AG08395 (cell line): ENCODE results near the gene AFAP1.

Source experiments
- DNase-seq: peaks from one replicate; pipeline ENCODE4 v3.0.0; 2012; ENCODE audit warnings: mixed read lengths, low spot score

AFAP1 gene

DNA sequence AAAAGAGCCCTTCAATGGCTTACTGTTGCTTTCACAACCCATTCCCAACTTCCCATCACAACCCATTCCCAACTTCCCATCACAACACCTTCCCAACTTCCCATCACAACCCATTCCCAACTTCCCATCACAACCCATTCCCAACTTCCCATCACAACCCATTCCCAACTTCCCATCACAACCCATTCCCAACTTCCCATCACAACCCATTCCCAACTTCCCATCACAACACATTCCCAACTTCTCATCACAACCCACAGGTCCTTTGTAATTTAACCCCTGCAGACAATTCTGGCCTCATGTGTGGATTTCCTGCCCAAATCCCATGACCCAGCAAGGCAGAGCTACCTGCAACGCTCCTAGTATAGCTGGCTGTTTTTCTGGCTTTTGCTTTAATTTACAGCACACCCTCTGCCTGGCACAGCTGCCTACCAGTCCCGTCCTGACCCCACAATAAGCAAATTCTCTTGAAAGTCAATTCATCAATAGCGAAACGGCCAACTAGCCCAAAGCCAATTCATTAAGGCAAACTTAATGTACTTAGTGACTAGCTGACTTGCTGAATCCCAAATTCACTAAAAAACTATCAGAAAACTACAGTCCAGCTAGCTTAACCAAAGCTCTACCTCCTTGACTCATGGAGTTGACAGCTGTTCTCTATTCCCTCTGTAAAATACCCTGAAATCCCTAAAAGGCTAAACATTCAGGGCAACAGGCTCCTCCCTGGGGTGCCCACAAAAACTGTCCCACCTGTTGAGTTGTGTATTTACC lies 75.6 kb downstream of the AFAP1 start:
- DNase-seq: no peak

DNA sequence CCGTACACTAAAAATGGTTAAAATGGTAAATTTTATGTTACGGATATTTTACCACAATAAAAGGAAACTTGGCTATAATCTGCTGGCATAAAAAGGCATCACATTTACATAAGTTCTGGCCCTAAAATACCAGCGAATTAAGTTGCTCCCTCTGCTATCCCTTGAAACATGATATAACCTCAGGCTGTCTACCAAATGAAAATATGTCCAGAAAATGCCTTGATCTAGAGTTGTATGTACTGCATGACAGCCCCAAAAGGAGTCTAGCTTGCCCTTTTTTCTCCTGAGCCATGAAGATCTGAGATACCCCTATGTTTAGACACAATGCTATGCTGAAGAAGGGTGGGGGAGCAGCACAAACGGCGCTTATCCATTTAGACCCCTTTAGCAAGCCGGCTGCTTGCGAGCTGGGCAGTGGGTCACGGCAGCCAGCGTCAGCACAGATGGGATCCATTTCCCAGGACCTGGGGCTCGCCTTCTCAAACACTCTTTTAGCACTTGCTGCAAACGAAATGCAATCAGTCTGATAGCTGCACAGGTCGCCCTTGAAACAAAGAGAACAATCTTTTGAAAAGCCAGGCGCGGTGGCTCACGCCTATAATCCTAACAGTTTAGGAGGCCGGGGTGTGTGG lies 77.0 kb downstream of the AFAP1 start:
- DNase-seq: no peak

DNA sequence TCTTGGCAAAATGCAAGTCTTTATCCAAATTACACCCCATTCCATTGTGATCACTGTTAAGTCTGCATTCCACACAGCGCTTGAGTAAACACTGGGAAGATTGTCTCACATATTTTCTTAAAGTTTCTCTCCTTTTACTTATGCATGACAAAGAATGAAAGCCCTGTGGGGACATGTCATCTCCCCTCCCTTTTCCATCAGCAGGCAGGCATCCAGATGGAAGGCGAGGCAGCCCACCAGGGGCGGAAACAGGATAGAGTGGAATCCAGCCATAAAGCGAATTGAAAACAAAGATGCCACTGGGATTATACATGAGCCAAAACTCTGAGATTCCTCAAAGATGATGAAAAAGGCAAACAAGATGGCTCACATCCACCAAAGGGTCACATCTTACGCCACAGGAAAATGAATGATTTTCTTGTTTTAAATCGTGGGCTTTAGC lies 78.2 kb downstream of the AFAP1 start:
- DNase-seq: peak; percentile 76

DNA sequence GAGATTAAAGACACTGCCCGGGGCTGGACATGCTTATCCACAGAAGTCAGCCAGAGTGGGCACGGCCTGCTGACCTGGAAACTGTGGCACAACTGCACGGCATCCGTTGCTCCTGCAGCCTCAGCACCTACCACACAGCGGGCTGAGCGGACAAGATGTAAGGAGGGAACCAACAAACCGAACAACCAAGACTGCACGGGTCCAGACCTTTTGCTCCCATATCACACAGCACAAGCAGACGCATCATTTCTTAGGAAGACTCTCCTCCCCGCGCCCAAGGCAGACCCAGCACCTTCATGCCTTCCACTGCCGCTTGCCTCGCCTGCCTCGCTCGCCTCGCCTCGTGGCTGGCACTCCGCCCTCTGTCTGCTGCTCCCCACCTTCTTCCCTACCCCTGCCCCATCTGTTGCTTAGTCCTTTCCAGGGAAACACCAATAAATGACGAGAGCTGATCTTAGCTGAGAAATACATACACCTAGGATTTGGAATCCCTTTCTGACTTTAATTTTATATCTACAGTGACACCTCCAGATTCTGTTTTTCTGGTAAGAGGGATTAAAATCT lies 79.0 kb downstream of the AFAP1 start:
- DNase-seq: no peak

DNA sequence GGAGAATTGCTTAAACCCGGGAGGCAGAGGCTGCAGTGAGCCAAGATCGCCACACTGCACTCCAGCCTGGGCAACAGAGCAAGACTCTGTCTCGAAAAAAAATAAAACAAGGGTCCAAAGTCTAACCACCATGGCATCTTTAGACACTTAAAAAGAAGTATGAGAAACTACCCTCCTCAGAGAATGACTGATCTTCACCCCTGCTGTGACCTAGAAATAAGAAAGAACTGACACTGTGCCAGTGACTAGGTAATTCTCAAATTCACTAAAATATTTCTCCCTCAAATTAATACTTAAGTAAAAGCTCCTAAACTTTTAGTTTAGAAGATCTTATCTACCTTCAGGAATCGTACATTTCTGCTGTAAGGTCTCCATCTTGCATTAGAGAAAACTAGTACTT lies 80.3 kb downstream of the AFAP1 start:
- no peak for DNase-seq

DNA sequence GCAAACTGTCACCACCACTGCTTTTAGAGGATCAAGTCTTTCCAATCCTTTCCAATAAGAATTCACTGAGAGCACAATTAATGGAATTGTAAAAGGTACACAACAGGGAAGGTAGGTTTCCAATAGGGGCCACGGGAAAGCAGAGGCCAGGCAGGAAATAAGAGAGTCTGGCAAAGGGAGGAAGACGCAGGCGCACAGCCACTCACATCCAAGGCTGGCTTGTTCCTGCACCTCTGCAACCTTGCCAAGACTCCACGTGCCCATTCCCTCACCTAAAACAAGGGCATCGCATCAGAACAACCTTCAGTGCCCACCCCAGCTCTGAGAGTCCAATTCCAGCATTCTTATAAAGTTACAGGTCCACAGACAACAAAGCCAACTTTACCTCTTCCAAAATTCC lies 81.2 kb downstream of the AFAP1 start:
- DNase-seq: no peak

DNA sequence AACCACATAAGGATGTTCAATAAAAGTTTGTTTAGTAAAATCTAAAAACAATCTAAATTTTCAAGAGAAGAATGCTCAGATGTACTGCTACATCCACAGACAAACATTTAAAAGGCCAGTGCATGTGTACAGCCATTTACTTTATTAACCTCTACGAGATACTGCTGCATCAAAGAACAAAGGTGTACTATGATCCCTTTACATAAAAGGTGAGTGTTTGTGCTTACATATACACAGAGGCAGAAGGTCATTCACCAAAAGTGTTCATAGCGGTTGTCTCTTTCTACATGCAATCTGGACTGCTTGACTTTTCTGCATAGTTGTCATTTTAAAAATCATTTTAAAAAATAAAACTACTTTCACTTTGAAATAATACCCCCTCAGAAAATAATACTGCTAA lies 81.7 kb downstream of the AFAP1 start:
- no peak for DNase-seq

DNA sequence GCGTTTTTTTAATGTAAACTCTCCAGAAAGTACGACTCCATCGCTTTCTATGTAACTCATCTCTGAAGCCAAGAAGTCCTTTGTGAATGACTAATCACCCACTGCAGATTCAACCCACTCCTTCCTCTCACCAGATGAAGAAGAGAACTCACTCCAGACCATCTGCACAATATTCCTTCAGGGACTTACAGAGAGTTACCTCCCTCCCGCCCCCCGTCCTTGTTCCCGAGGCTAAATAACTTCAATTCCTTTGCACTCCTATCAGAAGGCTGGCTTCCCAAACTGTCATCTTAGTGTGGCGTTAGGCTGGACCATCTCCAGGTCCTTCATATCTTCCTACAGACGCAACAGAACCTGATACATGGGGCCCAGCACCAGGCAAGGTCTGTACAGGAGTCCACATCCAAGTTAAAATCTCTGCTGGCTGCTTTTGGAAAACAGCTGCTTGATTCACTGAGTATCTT lies 82.4 kb downstream of the AFAP1 start:
- DNase-seq: peak; percentile 81

DNA sequence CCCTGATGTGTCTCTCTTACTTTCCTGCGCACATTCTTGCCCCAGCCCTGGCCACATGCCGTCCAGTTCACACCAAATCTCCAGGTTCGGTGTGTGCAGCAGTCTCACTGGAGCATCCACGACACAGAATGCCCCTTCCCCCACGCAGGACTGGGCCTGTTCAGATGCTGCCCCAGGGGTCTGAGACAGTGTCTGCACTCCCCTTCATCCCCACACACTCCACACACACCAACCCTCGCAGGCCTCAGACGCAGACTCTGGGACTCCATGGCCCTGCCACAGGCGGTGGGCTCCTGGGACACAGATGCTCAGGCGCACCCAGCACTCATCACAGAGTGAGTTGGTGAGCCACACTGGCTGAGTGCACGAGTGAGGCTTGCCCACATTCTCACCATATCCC lies 83.9 kb downstream of the AFAP1 start:
- DNase-seq: no peak

DNA sequence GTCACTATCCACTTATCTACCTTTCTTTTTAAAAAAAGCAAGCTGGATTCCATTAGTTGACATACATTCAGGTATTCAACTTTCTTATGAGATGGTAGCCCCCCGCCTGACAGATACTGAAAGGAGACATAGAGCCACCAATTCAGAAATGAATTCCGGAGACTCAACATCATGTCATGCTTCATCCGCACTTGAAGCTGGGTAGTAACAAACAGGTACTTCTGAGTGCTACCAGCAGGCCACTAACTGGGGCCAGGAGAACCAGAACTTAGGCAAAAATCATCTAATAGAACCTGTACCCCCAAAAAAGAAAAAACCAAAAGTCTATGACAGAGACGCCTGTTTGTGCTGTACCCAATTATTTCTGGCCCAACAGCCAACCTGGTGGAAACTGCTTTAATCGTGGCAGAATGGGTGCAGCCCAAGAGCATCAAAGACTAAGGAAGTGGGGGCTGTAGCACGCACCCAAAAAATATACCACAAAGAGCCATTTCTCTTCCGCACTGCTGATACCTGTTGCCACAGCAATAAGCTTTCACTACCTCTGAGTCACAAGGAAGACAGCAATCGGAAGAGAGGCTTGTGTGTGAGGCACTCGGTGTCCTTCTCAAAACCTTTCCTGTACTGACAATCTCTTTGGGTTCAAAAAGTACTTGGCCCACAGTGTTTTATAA lies 84.8 kb downstream of the AFAP1 start:
- no peak for DNase-seq

DNA sequence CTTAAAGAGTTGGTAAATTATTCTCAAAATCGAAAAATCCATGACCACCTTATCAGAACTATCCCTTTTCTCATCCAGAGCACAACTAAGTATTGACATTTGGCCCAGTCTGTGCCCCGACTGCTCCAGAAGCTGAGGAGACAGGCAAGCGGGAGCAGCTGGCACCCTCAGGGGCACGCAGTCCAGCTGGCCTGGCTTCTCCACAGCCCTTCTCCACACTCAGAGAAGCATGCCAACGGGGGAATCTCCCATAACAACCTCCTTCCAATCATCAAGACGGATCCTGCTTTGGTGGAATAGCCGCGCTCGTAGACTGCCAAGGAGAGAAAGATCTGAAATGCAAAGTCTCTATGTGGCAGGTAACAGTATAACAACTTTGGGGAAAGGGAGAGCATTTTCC lies 85.4 kb downstream of the AFAP1 start:
- no peak for DNase-seq

DNA sequence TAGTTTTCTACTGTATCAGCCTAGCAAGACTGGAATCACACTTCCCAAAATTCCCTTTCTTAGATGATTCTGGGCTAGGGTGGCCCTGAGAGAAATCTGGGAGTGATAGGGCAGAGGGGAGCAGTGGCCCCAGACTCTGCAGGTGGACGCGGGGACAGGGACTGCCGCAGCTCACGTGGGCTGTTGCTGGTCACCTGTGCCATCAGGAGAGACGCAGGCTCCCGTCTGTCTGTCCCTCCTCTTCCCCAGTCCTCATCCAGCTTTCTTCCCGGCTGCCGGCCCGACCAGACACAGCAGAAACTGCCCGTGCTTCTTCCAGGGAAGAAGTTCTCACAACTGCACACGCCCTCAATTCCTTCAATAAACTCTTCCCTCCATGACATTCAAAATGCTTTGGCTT lies 86.4 kb downstream of the AFAP1 start:
- no peak for DNase-seq

DNA sequence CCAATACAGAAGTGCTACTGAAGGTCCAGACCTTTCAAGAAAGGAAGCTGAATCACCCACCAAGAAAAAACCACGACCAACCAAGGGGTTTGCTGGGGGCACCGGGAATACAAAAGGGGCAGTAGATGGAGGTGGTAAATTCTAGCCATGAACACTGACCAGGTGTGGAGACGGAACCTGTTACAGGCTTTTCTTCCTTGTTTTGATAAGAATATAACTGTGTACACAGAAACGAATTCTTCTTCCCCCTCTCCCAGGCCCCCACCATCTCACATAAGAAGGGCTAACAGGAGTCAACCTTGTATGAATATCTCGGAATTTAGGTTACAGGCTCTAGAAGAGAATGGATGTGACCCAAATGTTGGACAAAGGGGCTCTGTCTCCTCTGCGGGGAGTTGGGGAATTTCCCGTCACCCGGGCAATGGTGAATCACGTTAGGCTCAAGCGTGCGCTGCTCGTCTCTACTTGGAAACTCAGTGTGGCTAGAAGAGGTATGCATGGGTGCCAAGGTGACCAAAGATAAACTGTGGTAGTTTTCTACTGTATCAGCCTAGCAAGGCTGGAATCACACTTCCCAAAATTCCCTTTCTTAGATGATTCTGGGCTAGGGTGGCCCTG lies 87.0 kb downstream of the AFAP1 start:
- no peak for DNase-seq

DNA sequence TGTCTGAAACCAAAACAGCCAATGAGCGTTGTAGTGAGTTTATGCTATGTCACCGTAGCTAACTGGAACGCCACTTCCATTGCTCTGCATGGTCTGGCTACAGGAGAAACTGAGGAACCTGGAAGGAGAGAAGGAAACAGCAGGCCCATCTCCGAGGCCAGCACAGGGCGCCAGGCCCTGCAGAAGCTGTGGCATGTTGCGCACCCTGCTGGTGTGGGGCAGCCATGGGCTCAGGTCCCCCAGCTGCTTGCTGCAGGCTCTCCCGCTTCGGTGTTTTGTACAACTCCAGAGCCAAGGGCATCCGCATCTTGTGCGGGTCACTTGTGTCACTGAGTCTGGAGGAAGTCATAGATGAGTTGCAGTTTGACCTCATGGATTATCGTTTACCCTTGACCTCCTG lies 89.2 kb downstream of the AFAP1 start:
- no peak for DNase-seq

DNA sequence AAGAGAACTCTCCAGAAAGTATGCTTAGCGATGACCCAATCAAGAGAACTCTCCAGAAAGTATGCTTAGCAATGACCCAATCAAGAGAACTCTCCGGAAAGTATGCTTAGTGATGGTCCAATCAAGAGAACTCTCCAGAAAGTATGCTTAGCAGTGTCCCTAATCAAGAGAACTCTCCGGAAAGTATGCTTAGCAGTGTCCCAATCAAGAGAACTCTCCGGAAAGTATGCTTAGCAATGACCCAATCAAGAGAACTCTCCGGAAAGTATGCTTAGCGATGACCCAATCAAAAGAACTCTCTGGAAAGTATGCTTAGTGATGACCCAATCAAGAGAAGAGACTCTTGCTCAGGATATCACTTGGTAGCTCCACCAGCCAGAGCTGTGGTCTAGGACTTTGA lies 92.5 kb downstream of the AFAP1 start:
- no peak for DNase-seq

DNA sequence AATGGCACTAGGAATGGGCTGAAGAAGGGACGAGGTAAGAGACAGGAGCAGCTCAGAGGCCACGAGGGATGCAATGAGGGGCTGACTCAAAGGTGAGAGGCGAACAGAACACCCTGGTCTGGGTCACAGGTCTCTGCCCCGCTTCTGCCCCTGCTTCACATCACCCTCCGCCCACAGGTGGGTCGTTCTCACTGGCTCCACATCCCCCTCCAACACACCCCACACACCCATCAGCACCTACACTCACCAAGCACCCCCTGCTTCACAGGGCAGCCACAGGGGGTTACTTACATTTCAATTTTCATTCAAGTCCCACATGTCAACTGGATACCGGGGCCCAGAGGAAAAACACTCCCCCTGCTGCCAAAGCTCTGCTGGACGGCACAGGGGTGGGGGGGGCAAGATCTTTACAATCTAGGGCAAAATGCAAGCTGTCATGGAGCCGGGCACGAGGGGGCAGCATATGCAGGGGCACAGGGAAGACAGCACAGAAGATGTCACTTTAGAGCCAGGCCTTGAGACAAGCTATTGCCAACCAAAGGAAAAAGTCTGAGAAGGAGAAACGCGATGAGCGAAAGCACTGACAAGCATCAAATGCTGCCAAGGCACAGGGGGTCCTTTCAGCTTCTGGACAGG lies 94.0 kb downstream of the AFAP1 start:
- no peak for DNase-seq

DNA sequence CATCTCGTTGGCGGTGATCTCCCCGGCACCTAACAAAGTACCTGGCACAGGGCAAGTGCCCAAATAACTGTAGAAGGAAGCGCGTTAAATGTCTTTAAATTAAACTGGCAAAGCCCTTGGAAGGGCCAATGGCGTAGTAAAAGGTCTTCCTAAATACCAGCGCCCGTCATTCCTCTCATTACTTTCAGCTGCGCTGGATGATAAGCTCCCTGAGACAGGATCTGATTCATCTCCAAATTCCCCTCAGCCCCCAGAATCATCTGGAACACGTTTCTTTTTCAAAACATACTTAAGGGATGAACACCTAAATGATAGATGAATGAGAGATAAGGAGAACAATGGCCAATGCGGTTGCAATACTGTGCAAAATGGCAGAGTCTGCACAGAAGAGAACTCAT lies 95.1 kb downstream of the AFAP1 start:
- peak; percentile 14 for DNase-seq

DNA sequence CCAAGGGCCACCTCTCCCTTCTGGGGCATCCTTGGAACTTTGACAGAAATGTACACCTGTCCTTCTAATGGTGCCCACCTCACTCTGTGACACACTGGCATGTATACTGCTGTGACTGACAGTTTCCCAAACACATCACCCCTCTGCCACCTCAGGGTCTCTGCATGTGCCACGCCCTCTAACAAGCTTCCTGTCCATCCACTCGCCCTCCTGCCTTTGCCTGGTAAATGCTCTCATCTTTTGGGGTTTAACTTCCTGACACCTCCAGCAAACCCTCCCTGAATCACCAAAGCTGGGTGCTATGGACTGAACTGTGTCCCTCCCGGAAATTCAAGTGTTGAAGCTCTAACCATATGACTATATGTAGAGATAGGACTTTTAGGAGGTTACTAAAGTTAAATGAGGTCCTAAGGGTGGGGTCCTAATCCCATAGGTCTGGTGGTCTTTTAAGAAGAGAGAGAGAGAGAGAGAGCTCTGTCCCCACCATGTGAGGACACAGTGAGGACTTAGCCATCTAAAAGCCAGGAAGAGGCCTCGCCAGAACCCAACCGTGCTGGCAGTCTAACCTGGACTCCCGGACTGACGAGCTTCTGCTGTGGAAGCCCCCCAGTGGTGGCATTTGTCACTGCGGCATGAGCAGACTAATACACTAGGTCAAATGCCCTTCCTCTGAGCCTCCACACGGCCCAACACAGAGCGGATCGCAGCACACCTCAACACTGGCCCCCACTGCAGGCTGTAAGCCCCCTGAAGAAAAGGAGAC lies 95.6 kb downstream of the AFAP1 start:
- peak; percentile 58 for DNase-seq

DNA sequence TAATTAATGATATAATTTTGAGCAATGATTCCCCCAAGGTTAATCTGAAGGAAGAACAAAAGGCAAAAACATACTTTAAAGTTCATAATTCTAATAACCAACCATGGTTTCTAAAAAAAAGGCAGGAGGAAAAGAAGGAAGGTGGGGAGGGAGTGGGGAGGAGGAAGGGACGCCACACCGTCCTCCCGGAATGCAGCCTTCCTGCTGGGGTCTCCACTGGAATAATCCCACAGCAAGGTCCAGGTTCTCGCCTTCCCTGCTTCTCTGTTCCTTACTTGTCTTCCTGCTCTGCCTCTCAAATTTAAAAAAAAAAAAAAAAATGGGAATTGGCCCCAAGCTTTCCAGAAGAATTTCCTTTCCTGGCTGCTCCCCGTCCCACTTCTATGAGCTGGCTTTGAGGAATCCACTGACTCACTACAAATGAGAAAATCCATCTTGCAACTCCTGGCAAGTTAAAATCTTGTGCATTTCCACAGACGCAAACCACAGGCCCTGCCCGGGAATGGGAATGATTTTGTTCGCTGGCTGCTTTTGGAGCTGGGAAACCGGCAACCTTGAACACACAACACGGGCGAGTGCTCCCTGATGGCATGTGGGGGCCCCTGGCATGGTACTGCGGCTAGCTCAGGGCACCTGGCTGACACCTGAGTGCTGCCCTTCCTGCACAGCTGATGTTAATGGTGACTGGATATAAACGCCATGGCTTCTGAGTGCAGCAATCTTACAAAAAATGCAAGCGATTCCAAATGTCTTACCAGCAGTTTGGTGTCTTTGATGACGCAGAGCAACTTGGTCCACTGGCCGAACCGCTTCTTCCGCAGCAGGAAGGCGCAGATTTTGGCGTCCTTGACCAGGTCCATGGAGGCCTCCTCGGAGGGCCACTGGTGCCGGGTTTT lies 97.0 kb downstream of the AFAP1 start:
- peak; percentile 92 for DNase-seq

DNA sequence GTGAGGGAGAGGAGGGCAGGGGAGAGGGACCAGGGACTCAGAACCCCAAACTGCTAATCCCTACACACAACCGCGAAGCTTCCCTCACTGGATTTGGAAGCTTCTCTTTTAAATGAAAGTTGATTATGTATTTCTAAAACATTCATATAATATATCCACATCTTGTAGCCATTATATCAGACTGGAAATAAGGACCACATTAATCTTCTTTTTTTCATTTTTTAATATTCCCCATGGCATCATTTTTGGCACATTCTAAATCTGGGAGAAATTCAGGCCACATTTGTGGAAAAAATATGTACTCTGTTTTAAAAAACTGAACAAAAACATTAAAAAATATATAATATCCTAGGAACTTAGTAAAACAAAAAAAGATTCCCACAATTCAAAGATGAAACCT lies 97.8 kb downstream of the AFAP1 start:
- no peak for DNase-seq
